ENCODE data around the gene CHL1.

Gene CHL1

DNA sequence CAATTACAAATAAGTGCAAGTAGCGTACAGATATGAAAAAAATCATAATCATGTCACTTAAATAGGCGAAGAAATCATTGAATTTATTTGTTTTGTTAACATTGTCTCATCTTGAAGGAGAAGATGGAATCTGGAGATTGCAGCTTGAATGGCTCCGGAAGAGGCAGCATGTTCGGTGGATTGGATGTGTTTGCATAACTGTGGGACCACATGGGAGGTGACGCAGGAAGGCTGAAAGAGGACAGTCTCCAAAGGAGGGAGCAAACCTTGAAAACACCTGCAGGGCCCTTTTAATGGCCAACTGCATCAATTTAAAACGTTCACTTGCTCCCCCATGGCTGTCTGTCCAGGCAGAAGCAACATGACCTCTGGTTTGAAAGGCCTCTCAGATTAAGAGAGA lies 61.3 kb downstream of the CHL1 start:
- no peak overlapping the region for H3K27ac ChIP-seq (ENCODE audit: low read depth, low read length)
- H3F3A ChIP-seq (ENCODE audit: control insufficient read depth, insufficient read depth), result no peaks in the 10 kb centered on the region
- H3K9me2 ChIP-seq (replicated peaks; ENCODE audit: control insufficient read depth, low read length), result no peaks in the 10 kb centered on the region
- no peaks in the 10 kb centered on the region for H4K20me1 ChIP-seq (ENCODE audit: control insufficient read depth, insufficient read depth, low read depth, low read length)
- no peaks in the 10 kb centered on the region for H3K36me3 ChIP-seq (ENCODE audit: control insufficient read depth, low read length)
- H3K4me1 ChIP-seq (ENCODE audit: control insufficient read depth, low read length), result no peaks in the 10 kb centered on the region
- no peaks in the 10 kb centered on the region for H3K9me3 ChIP-seq (ENCODE audit: control insufficient read depth, insufficient read depth, low read length)
- H3K79me2 ChIP-seq (ENCODE audit: control insufficient read depth, low read length), result no peaks in the 10 kb centered on the region
- H3K4me2 ChIP-seq (ENCODE audit: low read length), result no peak overlapping the region
- TF ChIP-seq, protein P1, sequence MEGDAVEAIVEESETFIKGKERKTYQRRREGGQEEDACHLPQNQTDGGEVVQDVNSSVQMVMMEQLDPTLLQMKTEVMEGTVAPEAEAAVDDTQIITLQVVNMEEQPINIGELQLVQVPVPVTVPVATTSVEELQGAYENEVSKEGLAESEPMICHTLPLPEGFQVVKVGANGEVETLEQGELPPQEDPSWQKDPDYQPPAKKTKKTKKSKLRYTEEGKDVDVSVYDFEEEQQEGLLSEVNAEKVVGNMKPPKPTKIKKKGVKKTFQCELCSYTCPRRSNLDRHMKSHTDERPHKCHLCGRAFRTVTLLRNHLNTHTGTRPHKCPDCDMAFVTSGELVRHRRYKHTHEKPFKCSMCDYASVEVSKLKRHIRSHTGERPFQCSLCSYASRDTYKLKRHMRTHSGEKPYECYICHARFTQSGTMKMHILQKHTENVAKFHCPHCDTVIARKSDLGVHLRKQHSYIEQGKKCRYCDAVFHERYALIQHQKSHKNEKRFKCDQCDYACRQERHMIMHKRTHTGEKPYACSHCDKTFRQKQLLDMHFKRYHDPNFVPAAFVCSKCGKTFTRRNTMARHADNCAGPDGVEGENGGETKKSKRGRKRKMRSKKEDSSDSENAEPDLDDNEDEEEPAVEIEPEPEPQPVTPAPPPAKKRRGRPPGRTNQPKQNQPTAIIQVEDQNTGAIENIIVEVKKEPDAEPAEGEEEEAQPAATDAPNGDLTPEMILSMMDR (IDR thresholded peaks at IDR 0.05; ENCODE audit: low read depth, low read length, poor library complexity, severe bottlenecking), result no peak
- no peak for TF ChIP-seq EZH2phosphoT487 (IDR thresholded peaks at IDR 0.05; ENCODE audit: borderline replicate concordance, low read length)
- no peaks in the 10 kb centered on the region for H3K27me3 ChIP-seq (ENCODE audit: control insufficient read depth, low read length)
- H3K4me3 ChIP-seq (ENCODE audit: low read length), result no peak overlapping the region

DNA sequence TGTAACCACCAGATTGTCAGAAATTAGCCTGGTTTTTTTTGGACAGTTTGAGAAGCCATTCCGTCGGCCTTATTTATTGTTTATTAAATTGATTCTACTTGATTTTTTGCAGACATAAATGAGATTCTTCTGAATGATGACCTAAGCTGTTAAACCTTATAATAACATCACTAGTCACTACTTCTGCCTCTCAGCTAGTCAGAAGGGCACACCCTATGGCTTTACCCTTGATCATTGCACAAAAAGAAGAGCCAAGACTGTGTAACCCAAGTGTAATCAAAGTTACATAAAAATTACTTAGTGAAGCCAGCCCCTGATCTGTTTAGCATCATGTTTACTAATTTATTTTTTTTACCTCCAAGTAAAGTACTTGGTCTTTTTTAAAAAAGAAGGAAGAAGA lies 64.3 kb downstream of the CHL1 start:
- Histone ChIP-seq H3K79me2 (ENCODE audit: control insufficient read depth, low read length) (no peaks in the 10 kb centered on the region), H3K36me3 (ENCODE audit: control insufficient read depth, low read length) (no peaks in the 10 kb centered on the region), H4K20me1 (ENCODE audit: control insufficient read depth, insufficient read depth, low read depth, low read length) (no peaks in the 10 kb centered on the region), H3F3A (ENCODE audit: control insufficient read depth, insufficient read depth) (no peaks in the 10 kb centered on the region), H3K27me3 (ENCODE audit: control insufficient read depth, low read length) (no peaks in the 10 kb centered on the region), H3K4me1 (ENCODE audit: control insufficient read depth, low read length) (no peaks in the 10 kb centered on the region), H3K4me3 (ENCODE audit: low read length) (no peak overlapping the region), H3K27ac (ENCODE audit: low read depth, low read length) (no peak overlapping the region), H3K9me3 (ENCODE audit: control insufficient read depth, insufficient read depth, low read length) (no peaks in the 10 kb centered on the region), H3K4me2 (ENCODE audit: low read length) (no peak overlapping the region), H3K9me2 (replicated peaks; ENCODE audit: control insufficient read depth, low read length) (no peaks in the 10 kb centered on the region)
- TF ChIP-seq EZH2phosphoT487 (IDR thresholded peaks at IDR 0.05; ENCODE audit: borderline replicate concordance, low read length), result no peak
- TF ChIP-seq, protein P1 (IDR thresholded peaks at IDR 0.05; ENCODE audit: low read depth, low read length, poor library complexity, severe bottlenecking), result no peak

DNA sequence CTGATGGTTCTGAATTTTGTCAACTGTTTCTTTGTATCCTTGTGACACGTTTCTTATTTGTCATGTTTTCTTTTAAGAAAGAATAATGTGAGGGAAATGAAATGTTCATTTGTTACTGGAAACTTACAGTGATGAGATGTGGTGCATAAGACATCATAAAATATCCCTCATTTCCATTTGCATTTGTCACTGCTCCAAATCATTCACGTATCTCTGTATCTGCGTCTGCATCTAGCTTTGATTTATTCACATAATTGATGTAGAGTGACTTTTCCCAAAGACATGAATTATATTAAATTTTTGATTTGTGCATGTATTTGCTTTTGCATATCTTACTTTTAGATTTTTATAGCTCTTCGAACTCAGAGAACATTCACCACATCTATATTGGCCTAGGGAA lies 66.8 kb downstream of the CHL1 start:
- no peaks in the 10 kb centered on the region for H3K27me3 ChIP-seq (ENCODE audit: control insufficient read depth, low read length)
- H3K27ac ChIP-seq (ENCODE audit: low read depth, low read length), result no peak overlapping the region
- no peaks in the 10 kb centered on the region for H3K9me2 ChIP-seq (replicated peaks; ENCODE audit: control insufficient read depth, low read length)
- no peak overlapping the region for H3K4me3 ChIP-seq (ENCODE audit: low read length)
- H4K20me1 ChIP-seq (ENCODE audit: control insufficient read depth, insufficient read depth, low read depth, low read length), result no peaks in the 10 kb centered on the region
- no peak overlapping the region for H3K4me2 ChIP-seq (ENCODE audit: low read length)
- H3K4me1 ChIP-seq (ENCODE audit: control insufficient read depth, low read length), result no peaks in the 10 kb centered on the region
- H3K36me3 ChIP-seq (ENCODE audit: control insufficient read depth, low read length), result no peaks in the 10 kb centered on the region
- H3K79me2 ChIP-seq (ENCODE audit: control insufficient read depth, low read length), result no peaks in the 10 kb centered on the region
- H3K9me3 ChIP-seq (ENCODE audit: control insufficient read depth, insufficient read depth, low read length), result no peaks in the 10 kb centered on the region
- TF ChIP-seq EZH2phosphoT487 (IDR thresholded peaks at IDR 0.05; ENCODE audit: borderline replicate concordance, low read length), result no peak
- TF ChIP-seq, protein P1 (IDR thresholded peaks at IDR 0.05; ENCODE audit: low read depth, low read length, poor library complexity, severe bottlenecking), result no peak
- no peaks in the 10 kb centered on the region for H3F3A ChIP-seq (ENCODE audit: control insufficient read depth, insufficient read depth)
